ENCODE measurements around the gene MAGI2.
A peak's percentile ranks its signal among the peaks of the same experiment; 100 is the strongest.

Gene MAGI2

DNA sequence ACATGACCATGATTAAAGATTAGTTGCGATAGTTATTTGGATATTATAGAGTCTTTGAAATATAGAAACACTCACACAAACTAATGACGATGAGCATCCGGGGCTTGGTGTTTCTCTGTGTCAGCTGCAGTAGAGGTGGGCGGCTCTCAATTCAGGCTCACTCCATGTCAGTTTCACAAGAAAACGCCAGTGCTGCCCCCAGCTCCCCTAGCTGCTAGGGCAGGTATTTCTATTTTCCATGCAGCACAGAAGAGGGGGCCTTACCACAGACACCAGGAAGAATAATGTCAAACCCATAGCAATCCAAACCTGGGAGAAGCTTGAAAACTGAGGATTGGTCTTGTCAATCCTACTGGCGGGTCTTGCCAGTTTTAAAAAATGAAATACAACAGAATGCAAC is 1457.8 kb downstream of the MAGI2 start:
- DNase-seq (ENCODE audit: low read depth in 2 of 2), result no peak

DNA sequence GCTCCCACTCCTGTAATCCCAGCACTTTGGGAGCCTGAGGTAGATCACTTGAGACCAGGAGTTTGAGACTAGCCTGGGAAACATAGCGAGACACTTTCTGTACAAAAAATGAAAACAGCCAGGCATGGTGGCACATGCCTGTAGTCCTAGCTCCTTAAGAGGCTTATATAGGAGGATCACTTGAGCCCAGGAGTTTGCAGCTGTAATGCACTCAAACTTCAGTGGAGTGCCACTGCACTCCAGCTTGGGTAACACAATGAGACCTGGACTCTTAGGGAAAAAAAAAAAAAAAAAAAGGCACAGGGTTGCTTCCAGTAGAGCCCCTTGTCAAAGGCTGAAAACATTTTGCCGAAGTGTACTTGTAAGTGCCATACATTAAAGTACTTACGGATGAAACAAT is 1459.6 kb downstream of the MAGI2 start:
- DNase-seq (ENCODE audit: low read depth in 2 of 2), result no peak

DNA sequence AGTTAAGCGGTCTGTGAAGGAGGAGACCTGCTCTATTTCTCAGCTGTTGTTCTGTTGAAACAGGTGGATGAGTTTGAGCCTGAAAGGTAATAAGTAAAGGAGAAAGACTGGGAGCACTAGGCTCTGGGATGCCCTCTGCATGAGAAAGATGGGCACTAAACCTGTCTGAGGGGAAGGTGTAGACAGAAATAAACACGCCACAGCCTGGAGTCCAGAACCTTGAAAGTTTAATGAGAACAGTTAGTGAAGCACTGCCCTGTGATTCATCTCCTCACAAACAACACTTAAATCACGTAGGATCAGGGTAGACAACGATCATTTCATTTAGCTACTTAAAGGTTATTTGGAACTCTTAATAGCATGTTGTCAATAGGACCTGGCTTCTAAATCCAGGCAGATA is 1461.8 kb downstream of the MAGI2 start:
- DNase-seq (ENCODE audit: low read depth in 2 of 2), result no peak

DNA sequence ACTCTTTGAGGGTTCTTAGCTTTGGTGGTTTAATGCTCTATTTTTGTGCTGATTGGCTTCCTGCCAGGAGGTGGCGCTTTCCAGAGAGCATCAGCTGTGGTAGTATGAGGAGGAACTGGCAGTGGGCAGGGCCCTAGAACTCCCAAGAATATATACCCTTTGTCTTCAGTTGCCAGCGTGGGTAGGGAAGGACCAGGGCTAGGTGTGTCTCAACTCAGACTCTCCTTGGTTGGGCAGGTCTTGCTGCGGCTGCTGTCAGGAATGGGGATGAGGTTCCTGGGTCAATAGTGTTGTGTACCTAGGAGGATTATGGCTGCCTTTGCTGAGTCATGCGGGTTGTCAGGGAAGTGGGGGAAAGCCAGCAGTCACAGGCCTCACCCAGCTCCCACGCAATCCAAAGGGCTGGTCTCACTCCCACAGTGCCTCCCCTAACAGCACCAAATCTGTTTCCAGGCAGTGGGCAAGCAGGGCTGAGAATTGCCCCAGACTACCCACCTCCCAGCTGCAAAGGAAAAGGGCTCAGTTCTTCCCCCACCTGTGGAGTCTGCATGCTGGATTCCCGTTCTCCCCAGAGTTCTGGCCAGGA is 1463.4 kb downstream of the MAGI2 start:
- peak in 1 of 2 donors; percentile 7 for DNase-seq (ENCODE audit: low read depth in 2 of 2)

- no peak for DNase-seq (ENCODE audit: low read depth in 2 of 2)
These were observed 1467.5 kb downstream of the MAGI2 start for GRCh38 chr7:77985974-77986339.

- no peak for DNase-seq (ENCODE audit: low read depth in 2 of 2)
These were observed 1468.1 kb downstream of the MAGI2 start for GRCh38 chr7:77985232-77985973.

- DNase-seq (ENCODE audit: low read depth in 2 of 2), result no peak
These were observed 1469.5 kb downstream of the MAGI2 start for GRCh38 chr7:77983973-77984372.

DNA sequence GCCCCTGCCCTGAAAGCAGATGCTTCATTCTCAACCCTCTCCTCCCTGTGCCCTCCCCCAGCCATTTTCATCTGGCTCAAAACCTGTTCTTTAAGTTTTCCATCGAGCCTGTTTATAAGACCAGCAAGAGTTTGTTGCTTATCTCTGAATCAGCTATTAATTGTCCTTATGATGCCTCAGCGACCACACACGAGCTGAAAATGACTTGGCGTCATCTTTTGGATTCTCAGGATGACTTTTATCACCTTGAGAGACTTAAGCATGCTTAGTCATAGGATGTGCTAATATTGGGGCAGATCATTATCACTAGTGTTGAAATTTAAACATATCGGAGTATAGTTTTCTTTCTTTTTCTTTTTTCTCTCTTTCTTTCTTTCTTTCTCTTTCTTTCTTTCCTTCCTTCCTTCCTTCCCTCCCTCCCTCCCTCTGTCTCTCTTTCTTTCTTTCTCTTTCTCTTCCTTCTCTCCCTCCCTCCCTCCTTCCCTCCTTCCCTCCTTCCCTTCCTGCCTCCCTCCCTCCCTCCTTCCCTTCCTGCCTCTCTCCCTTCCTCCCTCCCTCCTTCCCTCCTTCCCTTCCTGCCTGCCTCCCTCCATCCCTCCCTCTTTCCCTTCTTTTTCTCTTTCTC is 1470.4 kb downstream of the MAGI2 start:
- peak in 1 of 2 donors; percentile 5 for DNase-seq (ENCODE audit: low read depth in 2 of 2)

GRCh38 chr7:77980087-77980713 is 1473.3 kb downstream of the MAGI2 start:
- no peak for DNase-seq (ENCODE audit: low read depth in 2 of 2)

- DNase-seq (ENCODE audit: low read depth in 2 of 2), result no peak
These were observed 1474.2 kb downstream of the MAGI2 start for GRCh38 chr7:77979219-77979618.

DNA sequence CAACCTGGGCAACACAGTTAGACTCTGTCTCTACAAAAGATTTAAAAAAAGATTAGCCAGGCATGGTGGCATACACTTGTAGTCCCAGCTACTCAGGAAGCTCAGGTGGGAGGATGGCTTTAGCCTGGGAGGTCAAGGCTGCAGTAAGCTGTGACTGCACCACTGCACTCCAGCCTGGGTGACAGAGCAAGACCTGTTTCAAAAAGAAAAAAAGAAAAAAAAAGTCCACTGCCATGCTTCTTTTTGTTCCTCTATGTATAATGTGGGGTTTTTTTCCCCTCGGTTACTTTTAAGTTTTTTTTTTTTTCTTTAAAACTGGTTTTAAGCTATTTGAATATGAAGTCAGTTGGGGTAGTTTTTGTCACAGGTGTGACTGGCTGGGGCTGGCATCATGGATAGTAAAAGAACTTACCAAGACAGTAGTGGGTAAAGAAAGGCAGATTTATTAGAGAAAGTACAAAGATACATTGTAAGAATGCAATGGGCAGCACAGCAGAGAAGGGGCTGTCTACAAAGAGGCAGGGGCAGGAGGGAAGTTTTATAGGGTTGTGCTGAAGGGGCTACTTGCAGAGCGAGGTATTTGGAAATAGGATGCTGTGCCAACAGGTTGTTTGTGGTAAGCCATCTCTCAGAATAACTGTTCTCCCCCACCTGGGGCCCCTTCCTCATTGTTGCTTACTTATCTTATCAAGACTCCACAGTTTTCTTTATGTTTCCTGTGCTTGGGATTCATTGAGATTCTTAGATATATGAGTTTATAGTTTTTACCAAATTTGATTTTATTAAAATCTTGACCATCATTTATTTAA is 1477.6 kb downstream of the MAGI2 start:
- no peak for DNase-seq (ENCODE audit: low read depth in 2 of 2)

GRCh38 chr7:77971726-77972125 is 1481.7 kb downstream of the MAGI2 start:
- DNase-seq (ENCODE audit: low read depth in 2 of 2), result no peak

- DNase-seq (ENCODE audit: low read depth in 2 of 2), result no peak
These were observed 1486.0 kb downstream of the MAGI2 start for GRCh38 chr7:77967429-77967828.

Measured in stimulated activated CD8-positive, alpha-beta memory T cell treated with anti-CD3 and anti-CD28 coated beads, Interleukin-2, amount 100 ng/mL, for 48 hours (primary cell).